ENCODE measurements around the gene ZKSCAN3. TPM values are rescaled to one million over a fixed set of nuclear protein-coding genes. Genes with fewer than 3 reads are reported as not detected.

ZKSCAN3 gene
- total RNA-seq, 1 experiment from 2014 or later: 2.7 TPM

DNA sequence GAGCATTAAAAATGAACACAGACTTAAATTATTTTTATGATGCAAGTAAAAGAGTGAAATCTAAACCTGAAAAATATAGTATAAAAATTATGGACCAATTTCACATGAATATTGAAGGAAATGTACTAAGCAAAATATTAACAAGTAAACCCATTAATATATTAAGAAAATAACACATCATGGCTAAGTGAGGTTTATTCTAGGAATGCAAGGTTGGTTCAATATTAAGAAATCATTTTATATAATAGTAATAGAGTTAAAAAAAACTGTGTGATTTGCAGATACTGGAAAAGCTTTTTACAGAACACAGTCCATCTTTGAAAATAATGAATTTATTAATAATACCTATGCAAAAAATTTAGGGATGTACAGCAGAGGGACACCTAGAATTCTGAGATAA lies 28.9 kb downstream of the ZKSCAN3 start:
- DNase-seq (ENCODE audit: unreplicated experiment): no peak
- CTCF ChIA-PET: interaction anchor here (1.4 kb wide), 1 partner anchor 23 kb away, joined by 4 read pairs; no protein-coding TSS in a partner anchor
- POLR2A ChIA-PET: interaction anchor here (0.6 to 1.6 kb wide), 2 partner anchors 23 to 1323 kb away, joined by 3 to 5 read pairs; no protein-coding TSS in a partner anchor
- TF ChIP-seq CTCF (IDR thresholded peaks at IDR 0.05; ENCODE audit: unreplicated experiment): no peak
- no peak overlapping the region for H3K4me3 Mint-ChIP-seq (ENCODE audit: unreplicated experiment)
- intact Hi-C loops (cut with micrococcal nuclease): no loop called here
- no peaks in the 10 kb centered on the region for H3K27me3 Mint-ChIP-seq (ENCODE audit: insufficient read depth, unreplicated experiment)
- no peak overlapping the region for H3K27ac Mint-ChIP-seq (ENCODE audit: low read depth, unreplicated experiment)
- peaks cover 14% of the 10 kb centered on the region for H3K9me3 Mint-ChIP-seq (ENCODE audit: unreplicated experiment)
- H3K4me1 Mint-ChIP-seq (ENCODE audit: insufficient read depth, unreplicated experiment): peaks cover 14% of the 10 kb centered on the region
- BruUV-seq (replicated peaks): no TSS peak
- peaks cover 30% of the 10 kb centered on the region for H3K36me3 Mint-ChIP-seq (ENCODE audit: insufficient read depth, unreplicated experiment)

DNA sequence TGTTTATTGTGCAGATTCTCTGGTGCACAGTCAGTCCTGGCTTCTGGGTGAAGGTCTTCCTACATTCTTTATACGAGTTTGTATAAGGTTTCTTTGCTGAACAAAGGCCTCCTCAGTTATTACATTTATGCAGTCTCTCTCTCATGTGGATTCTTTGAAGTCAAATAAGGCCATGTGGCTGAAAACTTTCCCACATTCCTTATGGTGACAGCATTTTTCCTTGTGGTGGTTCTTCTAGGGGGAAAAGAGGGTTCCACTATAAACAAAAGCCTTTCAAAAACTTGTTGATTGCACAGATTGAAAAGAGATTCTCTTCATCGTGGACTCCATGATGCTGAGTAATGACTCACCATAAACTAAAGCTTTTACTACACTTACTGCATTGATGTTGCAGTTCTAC lies 30.6 kb downstream of the ZKSCAN3 start:
- no peak for DNase-seq (ENCODE audit: unreplicated experiment)
- Mint-ChIP-seq H3K4me1 (ENCODE audit: insufficient read depth, unreplicated experiment) (peaks cover 14% of the 10 kb centered on the region), H3K36me3 (ENCODE audit: insufficient read depth, unreplicated experiment) (peaks cover 30% of the 10 kb centered on the region), H3K9me3 (ENCODE audit: unreplicated experiment) (peaks cover 14% of the 10 kb centered on the region), H3K27me3 (ENCODE audit: insufficient read depth, unreplicated experiment) (no peaks in the 10 kb centered on the region), H3K27ac (ENCODE audit: low read depth, unreplicated experiment) (no peak overlapping the region), H3K4me3 (ENCODE audit: unreplicated experiment) (no peak overlapping the region)
- intact Hi-C loops (cut with micrococcal nuclease): no loop called here
- POLR2A ChIA-PET: interaction anchor here (0.6 to 4.7 kb wide), 4 partner anchors 9 to 32 kb away, joined by 3 to 48 read pairs (median 11); no protein-coding TSS in a partner anchor
- CTCF ChIA-PET: interaction anchor here (0.6 to 4.5 kb wide), 2 partner anchors 13 to 23 kb away, joined by 4 to 35 read pairs; no protein-coding TSS in a partner anchor
- no peak for TF ChIP-seq CTCF (IDR thresholded peaks at IDR 0.05; ENCODE audit: unreplicated experiment)
- no TSS peak for BruUV-seq (replicated peaks)

DNA sequence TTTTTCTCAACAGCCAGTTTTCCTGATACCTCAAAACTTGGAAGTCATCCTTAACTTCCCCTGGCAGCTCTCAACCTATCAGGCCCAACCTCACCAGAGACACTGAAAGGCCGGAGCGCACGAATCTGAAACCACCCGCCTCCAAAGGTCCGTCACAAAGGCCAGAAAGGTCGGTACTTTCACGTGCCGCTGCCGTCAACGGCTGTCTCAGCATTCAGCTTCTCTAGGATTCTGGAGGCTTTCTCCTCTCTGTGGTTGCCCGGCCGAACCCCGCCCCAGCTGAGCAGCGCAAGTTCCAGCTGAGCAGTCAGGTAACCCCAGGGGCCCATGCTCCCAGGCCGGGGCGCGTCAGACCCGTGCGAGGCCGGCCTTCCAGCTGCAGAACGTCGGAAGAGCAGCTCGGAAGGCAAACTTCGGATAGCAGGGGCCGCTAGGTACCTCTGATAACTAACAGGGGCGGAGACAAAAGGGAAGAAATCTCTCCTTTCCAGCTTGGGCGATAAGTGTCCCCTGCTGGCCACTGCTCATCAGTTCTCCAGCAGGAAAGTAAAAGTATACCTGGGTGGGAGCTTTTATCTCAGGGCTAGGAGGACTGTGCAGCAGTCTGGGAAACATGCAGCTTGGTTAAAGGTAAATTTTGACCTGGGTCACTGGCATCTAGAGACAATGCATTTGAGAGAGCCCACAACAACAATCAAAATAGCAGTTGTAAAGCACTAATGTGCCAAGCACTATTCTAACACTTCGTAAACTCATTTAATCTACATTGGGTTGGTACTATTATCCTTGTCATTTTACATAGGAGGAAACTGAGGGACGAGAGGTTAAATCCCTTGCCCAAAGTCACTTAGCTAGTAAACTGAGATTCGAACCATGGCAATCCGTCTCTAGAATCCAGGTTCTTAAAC lies 33.7 kb downstream of the ZKSCAN3 start:
- TF ChIP-seq CTCF (IDR thresholded peaks at IDR 0.05; ENCODE audit: unreplicated experiment): peak; percentile 48
- Mint-ChIP-seq H3K36me3 (ENCODE audit: insufficient read depth, unreplicated experiment) (peaks cover 39% of the 10 kb centered on the region), H3K9me3 (ENCODE audit: unreplicated experiment) (peaks cover 14% of the 10 kb centered on the region), H3K4me3 (ENCODE audit: unreplicated experiment) (peak overlapping the region; percentile 82), H3K27me3 (ENCODE audit: insufficient read depth, unreplicated experiment) (no peaks in the 10 kb centered on the region), H3K4me1 (ENCODE audit: insufficient read depth, unreplicated experiment) (peaks cover 14% of the 10 kb centered on the region), H3K27ac (ENCODE audit: low read depth, unreplicated experiment) (peak overlapping the region; percentile 96)
- POLR2A ChIA-PET: interaction anchor here (0.5 to 4.7 kb wide), 32 partner anchors 9 to 620 kb away, joined by 3 to 48 read pairs (median 5); partner anchors contain the start of genes PGBD1, TRIM27, ZKSCAN3 and ZKSCAN4
- BruUV-seq (replicated peaks): no TSS peak
- peak; percentile 80 for DNase-seq (ENCODE audit: unreplicated experiment)
- intact Hi-C loops (cut with micrococcal nuclease): loop anchor here (1.0 kb wide), 2 partner anchors 158 to 247 kb away; partner anchors contain the start of gene ZSCAN9
- CTCF ChIA-PET: interaction anchor here (0.6 to 4.9 kb wide), 13 partner anchors 12 to 495 kb away, joined by 3 to 35 read pairs (median 4); partner anchors contain the start of gene ZKSCAN3

DNA sequence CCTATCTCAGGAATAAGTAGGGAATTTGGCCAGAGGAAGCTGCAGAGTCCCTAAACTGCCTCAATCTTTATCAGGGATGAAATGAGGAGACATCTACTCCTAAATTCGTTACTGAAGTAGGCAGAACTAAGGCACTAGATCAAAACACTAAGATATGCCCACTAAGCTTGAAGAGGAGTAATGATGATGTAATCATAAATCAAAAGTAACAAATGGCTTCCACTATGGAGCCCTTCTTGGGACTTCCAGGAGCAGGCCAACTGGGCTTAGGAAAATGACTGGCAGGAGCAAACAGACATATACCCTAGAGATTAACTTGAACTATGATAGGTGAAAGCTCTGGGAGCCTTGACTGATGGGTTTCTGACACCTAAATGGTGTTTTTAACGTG lies 34.4 kb downstream of the ZKSCAN3 start:
- H3K27ac Mint-ChIP-seq (ENCODE audit: low read depth, unreplicated experiment): peak overlapping the region; percentile 96
- no peak for DNase-seq (ENCODE audit: unreplicated experiment)
- no TSS peak for BruUV-seq (replicated peaks)
- H3K36me3 Mint-ChIP-seq (ENCODE audit: insufficient read depth, unreplicated experiment): peaks cover 44% of the 10 kb centered on the region
- H3K9me3 Mint-ChIP-seq (ENCODE audit: unreplicated experiment): peaks cover 14% of the 10 kb centered on the region
- no peaks in the 10 kb centered on the region for H3K27me3 Mint-ChIP-seq (ENCODE audit: insufficient read depth, unreplicated experiment)
- intact Hi-C loops (cut with micrococcal nuclease): no loop called here
- ChIA-PET CTCF (interaction anchor here (0.6 to 4.9 kb wide), 12 partner anchors 11 to 490 kb away, joined by 3 to 35 read pairs (median 4); partner anchors contain the start of gene ZKSCAN3), POLR2A (interaction anchor here (0.5 to 4.7 kb wide), 19 partner anchors 13 to 620 kb away, joined by 3 to 48 read pairs (median 6); partner anchors contain the start of genes ZKSCAN8, ZSCAN12, ZSCAN26 and ZSCAN31)
- no peak overlapping the region for H3K4me3 Mint-ChIP-seq (ENCODE audit: unreplicated experiment)
- TF ChIP-seq CTCF (IDR thresholded peaks at IDR 0.05; ENCODE audit: unreplicated experiment): no peak
- peaks cover 14% of the 10 kb centered on the region for H3K4me1 Mint-ChIP-seq (ENCODE audit: insufficient read depth, unreplicated experiment)
